Left hindlimb (tissue), 1 donor: ENCODE measurements around the gene SQSTM1.
"Not testable (repeated sequence)": the region's sequence is repeated elsewhere in the genome, so short reads cannot be mapped to it uniquely, and the experiment has no call there.

ENCODE experiments used
- DNase-seq: peaks from one replicate; pipeline ENCODE4 v3.0.0-alpha.2; 2018

Gene SQSTM1

DNA sequence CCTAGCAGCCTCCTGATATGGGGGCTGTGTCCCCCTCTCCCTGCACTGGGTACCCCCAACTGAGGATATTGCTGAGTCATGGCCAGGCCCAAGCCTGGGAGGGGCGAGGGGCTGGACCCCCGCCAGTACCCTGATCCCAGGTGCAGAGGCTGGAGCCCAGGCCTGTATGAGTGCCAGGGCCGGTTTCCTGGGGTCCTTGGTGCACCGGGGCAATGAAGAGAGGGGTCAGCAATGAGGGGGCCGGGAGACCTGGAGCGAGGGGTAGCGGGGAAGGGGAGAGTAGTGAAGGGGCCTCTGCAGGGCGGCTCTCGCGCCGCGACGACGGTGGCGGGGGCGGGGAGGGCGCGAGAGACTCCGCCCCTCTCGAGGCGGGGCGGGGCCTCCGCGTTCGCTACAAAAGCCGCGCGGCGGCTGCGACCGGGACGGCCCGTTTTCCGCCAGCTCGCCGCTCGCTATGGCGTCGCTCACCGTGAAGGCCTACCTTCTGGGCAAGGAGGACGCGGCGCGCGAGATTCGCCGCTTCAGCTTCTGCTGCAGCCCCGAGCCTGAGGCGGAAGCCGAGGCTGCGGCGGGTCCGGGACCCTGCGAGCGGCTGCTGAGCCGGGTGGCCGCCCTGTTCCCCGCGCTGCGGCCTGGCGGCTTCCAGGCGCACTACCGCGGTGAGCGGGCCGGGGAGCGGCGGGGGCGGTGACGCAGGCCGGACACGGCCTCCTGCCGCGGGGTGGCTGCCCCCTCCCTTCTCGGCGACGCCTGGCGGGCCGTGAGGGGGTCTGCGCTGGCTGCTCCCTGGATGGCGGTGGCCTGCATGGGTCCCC is at the start of gene SQSTM1:
SQSTM1 (plus strand) TSS at position 423 of the 815 bp plus-strand sequence; CDS start at position 455, 32 bp downstream.
- DNase-seq: peak; percentile 86

DNA sequence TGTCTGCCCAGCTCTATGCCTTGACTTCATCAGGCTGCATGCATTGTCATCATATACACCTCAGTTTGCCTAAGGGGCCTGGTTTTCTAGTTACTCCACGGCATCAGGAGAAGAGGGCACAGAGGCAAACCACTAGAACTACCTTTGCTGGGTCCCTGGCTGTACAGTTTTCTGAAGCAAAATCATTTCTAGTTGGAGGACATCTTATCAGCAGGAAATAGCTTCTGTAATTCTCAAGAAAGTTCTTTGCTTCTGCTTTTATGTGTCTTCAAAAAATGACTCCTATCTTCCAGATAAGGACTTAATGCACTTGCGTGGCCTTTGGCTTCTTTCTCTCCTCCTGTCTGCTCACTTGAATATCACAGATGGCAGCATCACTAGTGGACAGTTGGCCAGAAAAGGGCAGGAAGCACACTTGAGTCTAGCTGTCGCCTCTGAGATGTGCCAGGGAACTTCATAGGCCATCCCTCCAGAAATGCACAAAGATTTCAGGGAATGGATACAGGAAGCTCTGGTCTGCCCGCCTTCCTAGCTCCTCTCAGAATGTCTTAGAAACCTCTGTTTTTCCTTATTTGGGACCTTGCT is 49.3 kb upstream of the SQSTM1 start:
- DNase-seq: no peak

- DNase-seq: no peak
These were observed 48.4 kb upstream of the SQSTM1 start for GRCh38 chr5:179772351-179772750.

GRCh38 chr5:179773686-179774040 is 47.0 kb upstream of the SQSTM1 start:
- no peak for DNase-seq

DNA sequence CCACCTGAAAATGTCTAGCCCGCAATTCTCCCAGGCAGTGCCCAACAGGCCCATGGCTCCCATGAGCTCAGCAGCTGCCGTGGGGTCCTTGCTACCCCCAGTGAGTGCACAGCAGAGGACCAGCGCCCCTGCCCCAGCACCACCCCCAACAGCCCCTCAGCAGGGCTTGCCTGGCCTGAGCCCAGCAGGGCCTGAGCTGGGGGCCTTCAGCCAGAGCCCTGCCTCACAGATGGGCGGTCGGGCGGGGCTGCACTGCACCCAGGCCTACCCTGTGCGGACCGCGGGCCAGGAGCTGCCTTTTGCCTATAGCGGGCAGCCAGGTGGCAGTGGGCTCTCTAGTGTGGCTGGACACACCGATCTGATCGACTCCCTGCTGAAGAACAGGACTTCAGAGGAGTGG is 46.3 kb upstream of the SQSTM1 start:
- DNase-seq: no peak

DNA sequence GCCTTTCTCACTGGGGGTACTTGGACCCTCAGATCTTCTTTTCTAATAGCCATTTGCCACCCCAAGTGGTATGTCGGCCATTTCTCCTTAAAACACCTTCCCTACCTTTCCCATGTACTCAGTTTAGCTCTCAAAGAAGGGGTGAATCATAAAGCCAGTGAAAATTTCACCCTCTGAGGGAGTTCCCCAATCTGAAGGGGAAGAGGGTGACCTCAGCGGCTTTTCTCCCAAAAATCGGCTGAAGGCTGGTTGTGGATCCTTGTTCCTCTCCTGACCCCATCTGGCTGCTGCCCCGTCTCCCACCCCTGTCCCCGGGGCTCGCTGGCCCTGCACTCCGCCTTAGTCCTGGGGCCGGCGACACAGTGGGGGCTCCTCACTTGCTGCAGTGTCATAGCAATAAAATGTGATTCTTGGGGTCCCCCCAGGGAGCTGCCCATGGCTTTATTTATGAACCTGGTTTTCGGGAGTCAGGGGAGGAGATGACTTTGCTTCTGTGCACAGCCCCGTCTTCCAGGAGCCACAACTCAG is 44.2 kb upstream of the SQSTM1 start:
- no peak for DNase-seq

DNA sequence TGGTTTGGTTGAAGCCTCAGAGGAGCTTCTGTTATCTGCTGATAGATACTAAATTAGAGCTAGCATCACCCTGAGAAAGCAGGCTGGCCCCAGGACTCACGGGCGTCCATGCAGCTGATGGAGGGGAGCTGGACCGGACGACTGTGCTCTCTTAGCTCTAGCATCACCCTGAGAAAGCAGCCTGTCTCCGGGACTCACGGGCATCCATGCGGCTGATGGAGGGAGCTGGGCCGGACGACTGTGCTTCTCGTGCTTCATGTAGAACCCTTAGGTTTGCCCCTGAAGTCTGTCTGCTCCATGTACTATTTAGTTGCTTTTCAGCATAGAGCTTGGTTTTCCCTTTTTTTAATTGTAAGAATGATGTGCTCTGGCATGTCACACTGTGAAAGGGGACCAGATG is 43.2 kb upstream of the SQSTM1 start:
- DNase-seq: no peak

DNA sequence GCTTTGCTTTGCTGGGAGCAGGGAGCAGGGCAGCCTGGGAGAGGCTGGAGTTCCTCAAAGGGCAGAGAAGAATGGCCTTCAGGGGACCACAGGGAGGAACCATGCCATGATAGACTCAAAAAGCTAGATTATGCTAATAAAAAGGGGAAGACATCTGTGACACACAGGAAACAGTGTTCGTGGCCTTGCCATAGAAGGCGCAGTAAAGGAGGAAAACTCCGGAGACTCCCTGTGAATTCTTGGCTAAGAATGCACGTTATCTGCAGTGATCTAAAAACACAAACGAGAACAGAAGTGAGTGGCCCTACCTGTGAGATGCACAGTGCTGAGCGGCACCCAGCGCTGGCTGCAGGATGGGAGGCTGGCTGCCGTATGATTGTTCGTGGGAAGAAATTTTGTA is 42.8 kb upstream of the SQSTM1 start:
- no peak for DNase-seq

DNA sequence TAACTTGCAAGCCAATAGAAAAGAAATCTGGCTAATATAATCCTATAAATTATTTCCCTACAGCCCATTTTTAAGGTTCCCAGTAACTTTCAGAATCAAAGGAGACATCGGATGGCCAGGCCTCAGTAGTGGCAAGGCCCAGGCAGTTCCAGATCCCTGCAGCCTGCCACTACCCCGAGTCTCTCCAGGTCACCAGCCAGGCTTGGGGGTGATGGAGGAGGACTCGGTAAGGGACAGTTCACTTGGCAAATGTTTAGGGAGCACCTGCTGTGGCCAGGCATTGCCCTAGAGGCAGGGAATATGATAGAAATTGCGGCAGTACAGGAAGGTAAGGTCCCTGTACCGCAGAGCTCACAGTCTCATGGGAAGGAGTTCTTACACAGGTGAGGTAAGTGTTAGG is 42.1 kb upstream of the SQSTM1 start:
- DNase-seq: no peak

- no peak for DNase-seq
These were observed 40.9 kb upstream of the SQSTM1 start for GRCh38 chr5:179779826-179780225.

DNA sequence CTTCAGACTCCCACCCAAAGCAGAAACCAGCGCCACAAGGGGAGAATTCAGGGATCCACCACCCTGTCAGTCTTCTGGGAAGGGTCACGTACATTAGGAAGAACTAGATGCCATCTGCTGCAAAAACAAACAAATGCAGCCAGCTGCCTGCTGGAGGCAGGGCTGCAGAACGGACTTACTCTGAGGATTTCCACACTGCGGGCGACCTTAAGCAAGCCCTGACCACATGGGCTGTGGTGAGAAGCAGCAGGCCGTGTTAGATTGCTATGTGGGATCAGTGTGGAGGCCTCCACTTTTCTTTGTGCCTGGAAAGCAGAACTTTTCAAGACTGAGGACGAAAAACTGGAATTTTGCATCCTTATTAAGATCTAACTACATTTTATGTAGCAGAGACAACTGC is 40.3 kb upstream of the SQSTM1 start:
- no peak for DNase-seq

- no peak for DNase-seq
These were observed 38.9 kb upstream of the SQSTM1 start for GRCh38 chr5:179781846-179782245.

GRCh38 chr5:179783128-179783527 is 37.6 kb upstream of the SQSTM1 start:
- no peak for DNase-seq

- no peak for DNase-seq
These were observed 33.8 kb upstream of the SQSTM1 start for GRCh38 chr5:179786861-179787260.

- no peak for DNase-seq
These were observed 32.4 kb upstream of the SQSTM1 start for GRCh38 chr5:179788193-179788854.

- DNase-seq: not testable (repeated sequence)
These were observed 31.4 kb upstream of the SQSTM1 start for GRCh38 chr5:179789278-179789677.

DNA sequence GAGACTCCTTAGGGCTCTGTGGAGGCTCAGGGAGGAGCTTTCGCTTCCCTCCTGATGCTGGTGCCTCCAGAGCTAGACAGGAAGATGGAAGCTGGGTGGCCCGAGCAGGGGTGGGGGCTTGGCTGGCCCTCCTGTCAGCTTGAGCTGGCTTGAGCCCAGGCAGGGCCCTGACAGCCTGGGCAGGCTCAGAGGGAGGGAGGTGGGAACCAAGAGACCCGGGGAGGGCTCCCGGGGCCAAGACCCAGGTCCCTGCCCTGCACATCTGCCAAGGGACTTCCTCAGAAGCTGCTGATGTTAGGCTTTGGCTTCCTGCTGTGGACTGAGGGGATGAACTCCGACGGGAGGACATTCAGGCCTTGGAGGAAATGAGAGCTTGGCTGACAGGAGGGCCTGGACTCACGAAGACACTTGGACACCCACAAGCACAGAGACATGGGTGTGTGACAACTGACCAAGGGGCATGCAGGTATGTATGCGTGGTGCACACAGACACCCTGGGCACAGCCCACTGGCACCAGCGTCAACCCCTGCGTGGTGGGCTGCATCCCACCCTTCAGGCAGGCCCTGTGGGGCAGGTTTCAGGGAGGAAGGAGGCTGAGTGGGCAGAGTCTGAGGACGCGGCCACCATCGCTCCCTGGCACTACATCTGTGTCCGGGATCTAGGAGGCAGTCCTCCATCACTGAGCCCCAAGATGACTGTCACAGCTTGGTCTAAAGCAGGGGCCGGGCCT is 28.7 kb upstream of the SQSTM1 start:
- DNase-seq: no peak

DNA sequence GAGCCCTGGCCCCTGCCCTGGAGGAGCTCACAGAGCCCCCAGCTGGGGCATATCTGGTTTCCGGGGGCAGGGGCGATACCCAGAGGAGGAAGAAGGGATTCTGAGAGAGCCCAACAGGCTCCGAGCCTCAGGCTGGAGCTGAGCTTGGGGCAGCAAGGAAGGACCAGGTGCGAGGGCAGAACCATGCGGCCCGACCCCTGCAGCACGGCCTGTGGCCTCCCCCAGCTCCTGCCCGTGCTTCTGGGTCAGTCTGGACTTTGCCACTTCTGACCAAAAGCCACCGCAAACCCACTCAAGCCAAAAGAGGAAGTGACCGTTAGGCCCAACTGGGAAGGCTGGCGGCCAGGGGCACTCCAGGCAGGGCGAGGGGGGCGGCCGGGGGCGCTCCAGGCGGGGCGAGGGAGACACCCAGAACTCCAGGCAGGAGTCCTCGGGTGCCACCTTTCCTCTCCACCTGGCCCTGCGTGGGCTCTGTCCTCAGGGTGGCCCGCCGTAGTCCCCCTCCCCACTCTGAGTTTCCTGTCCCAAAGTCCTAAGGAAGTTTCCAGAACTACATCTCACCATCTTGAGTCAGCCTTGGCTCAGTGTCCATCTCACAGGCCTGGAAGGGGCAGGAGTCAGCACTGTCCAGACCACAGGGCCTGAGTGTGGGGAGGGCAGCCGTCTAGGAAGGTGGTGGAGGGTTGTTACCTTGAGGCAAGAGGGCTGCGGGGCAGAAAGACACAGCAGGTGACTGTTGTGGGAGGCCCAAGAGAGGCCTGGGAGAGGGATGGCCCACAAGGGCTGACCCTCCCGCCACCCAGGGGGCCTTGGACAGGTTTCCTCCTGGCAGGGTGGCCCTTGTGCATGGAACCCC is 27.9 kb upstream of the SQSTM1 start:
- no peak for DNase-seq

DNA sequence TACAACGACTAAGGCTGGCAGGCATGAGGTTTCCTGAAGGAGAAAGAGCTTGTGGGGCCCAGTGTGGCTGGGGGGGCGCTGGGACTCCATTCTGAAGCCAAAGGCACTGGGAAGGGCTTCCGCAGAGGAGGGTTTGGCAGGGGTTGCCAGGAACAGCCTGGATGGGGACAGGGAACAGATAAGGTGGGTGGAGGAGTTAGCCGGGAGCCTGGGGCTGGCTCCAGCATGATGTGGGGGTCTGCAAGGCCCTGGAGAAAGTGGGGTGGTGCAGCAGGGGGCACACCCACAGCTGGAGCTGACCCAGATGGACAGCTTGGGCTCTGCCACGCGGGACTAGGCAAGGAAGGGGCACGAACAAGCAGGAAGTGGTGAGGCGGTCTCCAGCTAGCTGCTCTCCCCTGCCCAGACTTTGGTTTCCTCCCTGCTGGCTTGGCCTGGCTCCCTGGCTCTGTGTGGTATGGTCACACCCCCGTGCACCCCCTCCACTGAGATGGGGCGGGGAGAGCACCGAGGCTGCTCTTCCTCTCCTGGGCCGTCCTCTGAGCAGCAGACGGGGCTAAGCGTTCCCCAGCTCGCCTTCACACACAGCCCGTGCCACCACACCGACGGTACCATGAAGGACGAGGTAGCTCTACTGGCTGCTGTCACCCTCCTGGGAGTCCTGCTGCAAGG is 27.1 kb upstream of the SQSTM1 start, which contains the start of gene LTC4S:
LTC4S (plus strand) TSS at position 519 of the 672 bp plus-strand sequence; CDS start at position 614, 95 bp downstream.
- peak; percentile 89 for DNase-seq

DNA sequence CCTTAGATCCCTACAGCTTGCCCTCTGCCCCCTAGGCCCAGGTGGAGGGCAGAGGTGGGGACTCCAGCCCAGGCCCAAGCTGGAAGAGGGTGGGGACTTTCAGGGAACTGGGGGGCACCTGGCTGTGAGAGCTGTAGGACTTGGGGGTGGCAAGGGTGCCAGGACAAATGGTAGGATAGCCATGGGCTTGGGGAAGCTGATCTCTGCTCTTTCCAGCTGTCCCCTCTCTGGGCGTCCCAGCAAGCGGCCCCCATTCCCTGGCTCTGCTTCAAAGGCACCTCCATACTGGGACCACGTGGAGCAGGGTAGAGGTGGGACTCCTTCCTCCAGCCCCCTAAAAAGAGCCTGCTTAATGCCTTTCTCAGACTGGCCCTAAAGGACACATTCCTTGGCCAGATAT is 26.5 kb upstream of the SQSTM1 start:
- DNase-seq: no peak

DNA sequence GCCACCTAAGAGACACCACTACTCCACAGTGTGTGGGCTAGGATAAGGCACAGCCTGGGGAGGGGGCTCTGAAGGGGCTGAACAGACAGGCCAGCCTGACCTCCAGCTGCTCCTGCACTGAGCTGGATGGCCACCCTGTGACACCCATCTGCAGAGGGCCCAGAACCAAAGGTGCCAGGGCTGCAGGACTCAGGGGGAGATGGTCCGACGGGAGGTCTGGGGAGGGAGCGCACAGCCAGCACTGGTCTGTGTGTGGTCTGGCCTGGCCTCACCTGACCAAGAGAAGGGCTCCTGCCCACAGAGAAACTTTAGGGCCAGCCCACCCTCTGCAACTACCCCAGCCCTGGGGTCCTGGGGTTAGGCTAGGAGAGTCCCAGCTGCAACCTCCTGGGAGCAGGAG is 26.1 kb upstream of the SQSTM1 start:
- DNase-seq: no peak
